GM20000 (cell line): ENCODE data around the gene TRAF3IP1.

Experiments
- DNase-seq: peaks from one replicate; pipeline ENCODE4 v3.0.0; 2012; ENCODE audit warnings: low spot score
- TF ChIP-seq, protein P1 (sequence below): IDR thresholded peaks from 2 replicates; pipeline ENCODE4 v1.5.1; 2012; ENCODE audit warnings: mild to moderate bottlenecking, control low read depth; ENCODE audit errors: extremely low read depth, missing control alignments

The TRAF3IP1 gene

DNA sequence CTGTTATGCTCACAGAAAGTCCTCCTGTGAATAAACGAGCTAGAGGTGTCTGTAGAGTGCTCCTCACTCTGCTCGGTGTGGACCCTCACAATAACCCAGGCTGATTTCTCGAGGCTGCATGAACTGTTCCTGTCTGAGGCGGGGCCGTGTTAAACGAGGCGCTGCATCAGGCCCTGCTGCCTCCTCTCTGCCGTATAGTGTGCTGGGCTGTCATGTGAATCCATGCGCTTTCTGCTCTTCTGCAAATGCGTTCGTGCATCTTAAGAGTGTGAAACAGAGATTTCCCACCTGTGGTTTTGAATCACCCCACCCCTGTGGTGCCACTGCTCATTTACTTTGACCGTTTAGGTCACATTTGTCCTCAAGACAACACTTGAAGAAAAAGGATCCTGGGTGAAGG lies 26.2 kb downstream of the TRAF3IP1 start:
- no peak for DNase-seq
- TF ChIP-seq, protein P1, sequence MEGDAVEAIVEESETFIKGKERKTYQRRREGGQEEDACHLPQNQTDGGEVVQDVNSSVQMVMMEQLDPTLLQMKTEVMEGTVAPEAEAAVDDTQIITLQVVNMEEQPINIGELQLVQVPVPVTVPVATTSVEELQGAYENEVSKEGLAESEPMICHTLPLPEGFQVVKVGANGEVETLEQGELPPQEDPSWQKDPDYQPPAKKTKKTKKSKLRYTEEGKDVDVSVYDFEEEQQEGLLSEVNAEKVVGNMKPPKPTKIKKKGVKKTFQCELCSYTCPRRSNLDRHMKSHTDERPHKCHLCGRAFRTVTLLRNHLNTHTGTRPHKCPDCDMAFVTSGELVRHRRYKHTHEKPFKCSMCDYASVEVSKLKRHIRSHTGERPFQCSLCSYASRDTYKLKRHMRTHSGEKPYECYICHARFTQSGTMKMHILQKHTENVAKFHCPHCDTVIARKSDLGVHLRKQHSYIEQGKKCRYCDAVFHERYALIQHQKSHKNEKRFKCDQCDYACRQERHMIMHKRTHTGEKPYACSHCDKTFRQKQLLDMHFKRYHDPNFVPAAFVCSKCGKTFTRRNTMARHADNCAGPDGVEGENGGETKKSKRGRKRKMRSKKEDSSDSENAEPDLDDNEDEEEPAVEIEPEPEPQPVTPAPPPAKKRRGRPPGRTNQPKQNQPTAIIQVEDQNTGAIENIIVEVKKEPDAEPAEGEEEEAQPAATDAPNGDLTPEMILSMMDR, result no peak

DNA sequence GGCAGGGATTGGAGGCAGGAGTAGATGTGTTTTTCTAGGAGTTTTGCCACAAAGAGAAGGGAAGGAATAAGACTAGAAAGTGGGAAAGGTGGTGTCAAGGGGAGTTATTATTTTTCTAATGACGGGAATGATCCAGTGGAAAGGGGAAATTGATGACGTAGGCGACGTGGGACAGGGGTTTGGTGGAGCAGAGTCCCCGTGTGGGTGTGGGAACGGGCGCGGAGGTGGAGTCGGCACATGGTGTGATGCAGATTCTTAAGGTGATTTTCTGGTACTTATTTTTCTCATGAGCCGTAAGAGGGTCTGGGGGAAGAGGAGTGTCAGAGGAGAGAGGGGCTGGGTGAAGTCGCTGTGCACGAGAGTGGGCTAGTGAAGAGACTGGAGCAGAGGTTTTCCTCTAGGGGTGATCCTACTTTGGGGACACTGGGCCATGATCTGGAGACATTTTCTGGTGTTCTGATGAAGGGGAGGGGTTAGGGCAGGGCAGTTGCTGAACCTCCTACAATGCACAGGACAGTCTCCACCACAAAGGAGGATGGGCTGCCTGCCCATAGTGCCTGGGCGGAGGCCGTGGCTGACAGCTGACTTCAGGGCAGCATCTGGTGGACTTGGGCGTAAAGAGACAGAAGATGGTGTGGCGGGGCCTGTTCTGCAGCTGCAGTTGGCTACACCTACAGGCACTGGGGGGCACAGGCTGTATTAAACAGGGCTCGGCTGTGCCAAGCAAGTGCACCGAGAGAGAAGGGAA lies 30.0 kb downstream of the TRAF3IP1 start:
- TF ChIP-seq, protein P1, result no peak
- DNase-seq, result no peak

DNA sequence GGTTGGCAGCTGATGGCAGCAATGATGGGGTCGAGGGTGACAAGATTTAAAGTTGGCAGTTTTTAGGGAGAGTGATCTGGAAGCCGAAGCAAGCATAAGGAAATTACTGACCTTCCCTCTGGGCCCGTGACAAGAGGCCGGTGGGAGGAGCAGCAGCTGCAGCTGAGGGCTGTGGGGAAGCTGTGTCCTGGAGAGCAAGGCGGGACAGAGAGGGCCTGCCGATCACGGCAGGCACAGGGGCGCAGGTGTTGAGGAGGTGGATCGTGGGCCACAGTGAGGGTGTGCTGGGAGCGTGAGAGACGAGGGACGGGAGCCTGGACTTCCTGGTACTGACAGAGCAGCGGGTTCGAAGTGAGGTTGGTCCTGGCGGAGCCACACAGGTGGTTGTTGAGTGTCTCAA lies 31.0 kb downstream of the TRAF3IP1 start:
- DNase-seq, result no peak
- TF ChIP-seq, protein P1, result no peak

DNA sequence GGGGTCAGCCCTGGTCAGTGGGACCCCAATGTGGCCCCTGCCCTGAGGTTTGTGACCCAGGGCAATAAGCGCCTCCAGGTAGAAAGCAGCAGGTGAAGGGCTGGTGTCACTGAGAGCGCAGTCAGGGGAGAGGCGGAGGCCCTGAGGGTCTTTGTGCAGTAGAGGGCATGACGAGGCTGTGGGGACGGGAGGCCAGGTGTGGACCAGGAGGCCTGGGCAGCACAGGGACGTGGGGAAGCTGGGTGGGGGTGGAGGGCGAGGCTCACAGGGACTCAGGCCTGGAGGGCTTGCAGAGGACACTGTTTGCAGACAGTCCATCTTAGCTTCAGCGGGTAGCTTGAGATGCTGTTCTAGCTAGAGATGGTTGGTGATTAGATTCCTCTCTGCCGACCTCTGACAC lies 32.0 kb downstream of the TRAF3IP1 start:
- TF ChIP-seq, protein P1, result no peak
- no peak for DNase-seq

DNA sequence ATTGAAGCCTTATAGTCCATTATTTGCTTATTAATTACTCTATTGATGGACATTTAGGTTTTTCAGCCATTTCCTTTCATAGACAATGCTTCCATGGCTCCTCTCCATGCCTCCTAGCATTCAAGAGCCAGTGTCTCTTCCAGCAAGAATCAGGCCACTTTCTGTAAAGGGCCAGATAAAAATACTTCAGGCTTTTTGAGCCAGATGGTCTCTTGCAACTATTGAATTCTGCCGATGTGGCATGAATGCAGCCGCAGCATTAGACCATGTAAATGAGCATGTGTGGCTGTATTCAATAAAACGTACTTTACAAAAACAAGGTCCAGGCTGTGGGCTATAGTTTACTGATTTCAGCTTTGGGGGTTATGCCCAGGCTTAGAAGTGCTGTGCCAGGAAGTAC lies 38.5 kb downstream of the TRAF3IP1 start:
- no peak for DNase-seq
- TF ChIP-seq, protein P1, result no peak

DNA sequence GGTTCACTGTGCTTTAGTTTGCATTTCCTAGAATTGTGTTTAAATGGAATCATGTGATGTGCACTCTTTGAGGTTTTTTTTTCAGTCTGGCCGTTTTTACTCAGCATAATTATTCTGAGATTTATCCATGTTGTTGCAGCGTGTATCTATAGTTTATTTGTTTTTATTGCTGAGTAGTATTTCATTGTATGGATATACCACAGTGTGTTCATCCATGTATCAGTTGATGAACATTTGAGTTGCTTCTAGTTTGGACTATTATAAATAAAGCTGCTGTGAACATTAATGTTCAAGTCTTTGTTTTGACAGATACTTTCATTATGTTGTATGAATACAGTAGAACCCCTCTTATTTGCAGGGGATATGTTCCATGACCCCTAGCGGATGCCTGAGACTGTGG lies 39.1 kb downstream of the TRAF3IP1 start:
- no peak for DNase-seq
- TF ChIP-seq, protein P1, result no peak

DNA sequence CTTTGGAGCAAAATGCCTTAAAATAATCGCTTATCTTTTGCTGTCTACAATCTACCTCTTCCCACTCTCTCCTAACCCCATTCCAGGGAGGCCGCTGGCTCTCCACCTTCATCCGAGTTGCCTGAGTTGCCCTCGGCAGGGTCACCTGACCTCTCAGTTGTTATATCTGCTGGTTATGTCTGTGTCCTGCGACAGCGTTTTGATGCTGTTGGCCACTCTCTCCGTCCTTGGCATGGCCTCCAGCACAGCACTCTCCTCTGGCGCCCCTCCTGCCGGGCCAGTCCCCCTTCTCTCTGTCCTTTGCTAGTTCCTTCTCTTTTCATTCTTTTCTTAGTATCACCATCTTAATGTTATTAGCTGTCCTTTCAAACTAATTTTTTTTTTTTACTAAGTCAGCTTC lies 41.6 kb downstream of the TRAF3IP1 start:
- TF ChIP-seq, protein P1, result no peak
- no peak for DNase-seq
